HG02973 (cell line): Measurements from ENCODE around the gene RPS6KA2.

Experiments
- ATAC-seq: cut with Tn5 transposase; IDR thresholded peaks from one replicate; pipeline ENCODE4 v1.9.1; 2021; ENCODE audit warnings: moderate library complexity; ENCODE audit not compliant: unreplicated experiment

Gene RPS6KA2

GRCh38 chr6:166473886-166474571, 153.0 kb downstream of the RPS6KA2 start:
- no peak for ATAC-seq

DNA sequence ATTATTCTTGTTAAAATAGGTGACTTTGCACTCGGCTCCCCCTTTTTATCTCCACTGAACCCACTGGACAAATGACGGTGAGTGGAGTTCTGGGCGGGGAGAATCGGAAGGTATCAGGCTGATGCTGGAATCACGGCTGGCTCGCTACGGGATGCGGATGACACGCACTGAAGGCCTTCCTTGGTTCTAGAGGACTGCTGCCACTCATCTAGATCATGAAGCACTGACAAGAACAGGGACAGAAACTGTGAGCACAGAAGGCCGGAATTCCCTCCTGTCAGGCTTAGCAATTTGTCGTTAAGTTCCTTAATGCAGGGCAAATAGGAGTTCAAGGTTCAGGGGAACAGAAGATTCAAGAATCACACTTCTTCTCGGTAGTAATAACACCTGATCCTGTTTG, 154.4 kb downstream of the RPS6KA2 start:
- ATAC-seq: no peak

DNA sequence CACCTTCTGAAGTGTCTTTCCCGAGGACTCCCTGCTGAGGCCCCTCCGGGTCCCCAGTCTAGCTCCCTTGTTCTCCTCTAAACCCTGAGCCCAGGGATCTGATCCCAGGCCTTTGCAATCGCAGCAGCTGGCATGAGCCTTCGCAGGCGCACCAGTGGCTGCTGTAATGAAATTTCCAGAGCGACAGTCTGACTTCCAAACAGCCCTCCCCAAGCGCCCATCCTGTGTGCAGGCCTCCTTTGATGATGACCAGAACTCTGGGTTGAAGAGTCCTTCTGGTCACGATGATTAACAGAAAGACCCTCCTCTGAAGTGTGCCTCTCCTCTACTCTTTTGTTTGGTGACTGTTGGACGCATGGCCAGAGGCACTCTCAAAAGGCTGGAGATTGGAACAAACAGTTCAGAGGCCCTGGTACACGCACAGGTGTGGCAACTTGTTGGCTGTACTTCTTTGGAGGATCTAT, 155.2 kb downstream of the RPS6KA2 start:
- no peak for ATAC-seq

DNA sequence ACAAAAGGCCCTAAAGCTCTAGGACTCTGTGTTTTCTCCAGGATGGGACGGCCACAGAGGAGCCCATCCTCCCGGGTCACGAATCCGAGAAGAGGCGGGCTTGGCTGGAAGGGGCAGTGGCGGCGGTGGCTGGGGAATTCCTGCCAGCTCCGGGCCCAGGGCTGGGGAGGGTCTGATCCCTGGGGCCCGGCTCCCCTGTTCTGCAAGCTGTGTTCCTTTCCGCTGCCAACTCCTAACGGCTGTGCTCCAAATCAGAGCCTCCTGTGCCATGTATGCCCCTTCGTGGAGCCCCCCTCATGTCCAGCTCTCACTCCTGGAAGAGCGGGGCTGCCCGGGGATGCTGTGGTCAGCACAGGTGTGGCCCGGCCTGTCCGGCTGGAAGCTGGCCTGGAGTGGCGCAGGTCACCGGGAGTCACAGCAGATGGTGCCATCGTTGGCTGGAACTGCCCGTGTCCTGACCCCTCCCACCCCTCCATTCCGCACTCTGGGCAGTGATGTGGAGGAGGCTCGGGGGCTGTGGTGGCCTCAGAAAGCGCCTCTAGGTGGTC, 156.1 kb downstream of the RPS6KA2 start:
- ATAC-seq: no peak

DNA sequence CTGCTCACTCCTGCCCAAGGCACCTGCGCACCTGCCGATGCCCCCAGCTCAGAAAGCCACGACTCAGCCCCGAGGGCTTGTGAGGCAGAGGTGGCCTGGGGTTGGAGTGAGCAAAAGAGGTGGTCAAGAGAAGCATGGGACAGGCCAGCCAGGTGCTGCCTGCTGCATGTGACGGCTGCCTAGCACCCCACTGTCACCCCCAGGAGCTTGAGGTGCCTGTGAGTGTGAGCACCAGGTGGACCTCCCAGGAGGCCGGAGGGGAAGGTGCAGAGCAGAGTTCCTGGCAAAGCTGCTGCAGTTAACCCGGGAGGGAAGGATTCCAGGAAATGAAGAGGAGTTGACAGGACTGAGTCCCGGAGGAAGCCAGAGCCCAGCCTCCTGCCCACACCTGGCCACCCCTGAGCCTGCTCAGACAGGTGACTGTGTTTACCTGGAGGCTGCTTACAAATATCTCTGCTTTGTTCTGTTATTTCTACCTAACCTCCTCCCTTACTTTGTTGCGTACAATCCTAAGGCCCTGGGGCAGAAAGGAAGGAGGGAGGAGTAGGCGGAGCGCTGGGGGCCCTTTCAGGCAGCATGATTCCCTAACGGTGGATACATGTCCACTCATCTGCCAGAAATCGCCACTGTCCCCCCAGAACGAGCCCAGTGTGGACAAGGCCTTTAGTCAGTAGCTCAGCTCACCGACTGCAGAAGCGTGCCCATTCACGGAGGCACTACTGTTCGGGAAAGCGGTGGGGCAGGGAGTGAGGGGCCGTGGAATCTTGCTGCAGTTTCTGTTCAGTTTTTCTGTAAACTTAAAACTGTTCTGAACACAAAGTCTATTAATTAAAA, 156.8 kb downstream of the RPS6KA2 start:
- no peak for ATAC-seq

- no peak for ATAC-seq
These were observed 157.6 kb downstream of the RPS6KA2 start for GRCh38 chr6:166469426-166469961.

DNA sequence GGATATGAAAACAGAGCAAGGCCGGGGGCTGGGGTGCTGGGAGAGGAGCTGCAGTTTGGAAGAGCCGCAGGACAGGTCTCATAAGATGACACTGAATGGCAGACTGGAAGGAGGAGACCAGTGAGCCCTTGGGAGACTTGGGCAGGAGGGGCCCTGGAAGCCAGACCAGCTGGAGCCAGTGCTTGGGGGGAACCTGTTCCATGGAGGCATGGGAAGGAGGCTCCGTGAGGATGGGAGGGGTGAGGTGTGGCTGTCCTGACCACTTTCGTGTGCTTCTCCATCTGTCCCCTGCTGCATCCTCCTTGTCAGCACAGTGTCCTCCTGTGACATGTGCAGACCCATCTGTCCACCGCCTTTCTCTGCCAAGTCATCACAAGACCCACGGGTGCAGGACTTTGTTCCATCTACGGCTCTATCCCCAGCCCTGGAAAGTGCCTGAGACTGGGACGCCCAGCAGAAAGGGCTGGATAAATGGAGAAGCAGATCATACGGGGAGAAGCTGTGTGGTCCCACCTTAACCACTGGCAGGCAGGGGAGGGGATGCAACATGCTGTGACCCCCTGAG, 159.5 kb downstream of the RPS6KA2 start:
- no peak for ATAC-seq

DNA sequence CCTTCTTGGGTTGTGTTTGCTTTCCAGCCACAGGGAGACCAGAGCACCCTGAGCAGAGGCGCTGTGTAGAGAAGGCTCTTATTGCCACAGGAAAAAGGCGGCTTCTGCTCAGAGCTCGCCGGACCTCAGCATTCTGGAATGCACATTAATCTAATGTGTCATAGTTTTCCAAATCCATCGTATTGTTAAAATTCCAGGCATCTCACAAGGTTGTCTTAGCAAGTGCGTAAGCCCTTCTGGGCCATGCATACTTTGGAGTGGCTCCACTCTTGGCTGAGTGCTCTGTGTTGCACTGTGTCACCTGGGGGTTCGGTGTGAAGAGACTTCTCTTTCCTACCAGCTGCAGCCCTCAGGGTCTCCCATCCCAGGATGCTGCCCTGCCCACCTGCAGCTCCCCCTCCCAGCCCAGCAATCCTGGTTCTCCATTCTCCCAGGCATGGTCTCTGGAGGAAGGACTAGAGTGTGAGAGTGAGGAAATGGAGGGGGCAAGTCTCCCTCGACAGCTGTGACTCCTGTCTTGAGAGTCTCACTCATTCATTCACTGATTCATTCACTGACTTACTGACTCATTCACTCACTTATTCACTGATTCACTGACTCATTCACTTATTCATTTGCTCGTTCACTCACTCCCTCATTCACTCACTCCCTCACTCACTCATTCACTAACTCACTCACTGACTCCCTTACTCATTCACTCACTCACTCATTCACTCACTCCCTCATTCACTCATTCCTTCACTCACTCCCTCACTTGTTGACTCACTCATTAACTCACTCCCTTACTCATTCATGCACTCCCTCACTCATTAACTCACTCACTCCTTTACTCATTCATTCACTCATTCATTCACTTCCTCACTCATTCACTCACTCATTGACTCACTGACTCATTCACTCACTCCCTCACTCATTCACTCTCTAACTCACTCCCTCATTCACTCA, 160.6 kb downstream of the RPS6KA2 start:
- no peak for ATAC-seq

DNA sequence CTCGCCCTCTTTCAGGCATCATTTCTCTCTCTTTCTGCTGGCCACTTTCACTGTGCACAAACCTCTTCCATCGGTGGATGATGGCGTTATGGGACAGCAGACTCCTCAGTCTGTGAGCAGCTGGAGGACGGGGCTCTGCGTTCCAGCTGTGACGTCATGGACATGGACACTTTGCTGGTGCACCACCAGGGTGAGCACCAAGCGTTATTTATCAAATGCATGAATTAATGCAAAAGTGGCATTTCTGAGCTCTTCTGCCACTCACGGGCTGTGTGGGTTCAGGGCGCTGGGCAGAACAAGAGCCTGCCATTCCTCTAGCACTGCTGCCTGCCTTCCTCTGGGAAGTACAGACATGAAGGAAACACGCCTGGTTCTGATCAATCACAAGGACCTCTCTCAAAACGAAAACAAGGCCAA, 161.4 kb downstream of the RPS6KA2 start:
- no peak for ATAC-seq

DNA sequence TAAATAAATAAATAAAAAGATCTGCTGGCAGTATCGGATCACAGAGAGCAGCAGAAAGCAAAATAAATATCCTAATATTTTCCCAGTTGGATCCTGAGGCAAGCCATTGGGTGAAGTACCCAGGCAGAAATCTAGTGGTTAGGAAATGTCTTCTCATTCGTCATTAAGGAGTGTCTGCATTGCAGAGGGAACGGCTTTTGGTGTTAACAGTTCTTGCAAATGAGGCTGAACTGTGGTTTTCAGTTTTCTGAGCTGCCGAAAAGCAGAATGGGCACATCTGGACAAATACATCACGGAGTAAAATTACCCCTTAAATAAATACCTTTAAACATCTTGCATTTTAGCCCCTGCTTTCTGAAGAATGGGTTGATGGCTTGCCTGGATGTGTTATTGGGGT, 162.1 kb downstream of the RPS6KA2 start:
- ATAC-seq: no peak

GRCh38 chr6:166464068-166465002, 162.7 kb downstream of the RPS6KA2 start:
- no peak for ATAC-seq

DNA sequence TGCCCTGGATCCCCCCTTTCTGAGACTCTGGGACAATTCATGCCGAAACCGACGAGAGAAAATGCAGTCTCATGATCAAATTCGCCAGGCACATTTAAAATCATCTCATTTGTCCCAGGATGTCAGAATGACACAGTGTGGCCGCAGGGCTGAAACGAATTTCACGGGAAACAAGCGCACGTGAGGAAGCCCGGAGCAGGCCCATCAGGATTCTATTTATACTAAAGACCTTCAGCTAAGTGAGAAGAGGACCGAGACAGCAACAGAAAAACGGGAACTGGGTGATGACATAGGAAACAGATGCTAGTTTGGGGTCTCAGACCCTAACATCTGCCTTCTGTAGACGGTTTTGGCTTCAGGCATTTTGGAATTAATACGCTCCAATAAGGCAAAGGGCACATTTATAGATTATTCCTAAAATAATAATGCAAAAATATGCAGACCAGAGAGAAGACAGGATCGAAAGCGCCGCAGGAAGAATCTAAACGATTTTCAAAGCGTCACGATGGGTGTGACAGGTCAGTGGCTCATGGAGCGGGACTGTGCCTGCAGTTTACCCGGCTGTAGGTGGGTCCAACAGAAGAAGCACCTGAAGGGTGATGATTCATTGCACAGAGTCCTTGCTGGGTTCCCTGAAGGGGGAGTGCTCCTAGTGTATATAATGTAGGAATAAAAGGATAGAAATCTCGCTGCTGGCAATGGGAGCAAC, 163.5 kb downstream of the RPS6KA2 start:
- ATAC-seq: no peak

GRCh38 chr6:166462461-166463135, 164.5 kb downstream of the RPS6KA2 start:
- no peak for ATAC-seq

GRCh38 chr6:166461821-166462460, 165.1 kb downstream of the RPS6KA2 start:
- no peak for ATAC-seq

GRCh38 chr6:166460473-166461437, 166.3 kb downstream of the RPS6KA2 start:
- ATAC-seq: no peak

GRCh38 chr6:166459906-166460305, 167.1 kb downstream of the RPS6KA2 start:
- no peak for ATAC-seq
